GM19025 (cell line): ENCODE data around the gene SIRT3.
A peak's percentile ranks its signal among the peaks of the same experiment; 100 is the strongest.

ENCODE experiments used
- ATAC-seq: cut with Tn5 transposase; IDR thresholded peaks from one replicate; pipeline ENCODE4 v1.9.1; 2021; ENCODE audit warnings: mild to moderate bottlenecking, low read depth, moderate library complexity; ENCODE audit not compliant: unreplicated experiment

SIRT3 gene

GRCh38 chr11:271319-271715 is 35.2 kb upstream of the SIRT3 start:
- ATAC-seq = no peak

- ATAC-seq = no peak
These were observed 34.5 kb upstream of the SIRT3 start for GRCh38 chr11:270451-271318.

GRCh38 chr11:269146-269890 is 33.2 kb upstream of the SIRT3 start:
- ATAC-seq = peak; percentile 57

GRCh38 chr11:268716-269145 is 32.6 kb upstream of the SIRT3 start:
- ATAC-seq = peak; percentile 37

GRCh38 chr11:267491-267994 is 31.4 kb upstream of the SIRT3 start:
- ATAC-seq = no peak

GRCh38 chr11:266676-267439 is 30.7 kb upstream of the SIRT3 start:
- ATAC-seq = no peak

GRCh38 chr11:261624-262023 is 25.5 kb upstream of the SIRT3 start:
- no peak for ATAC-seq

GRCh38 chr11:259413-259812 is 23.3 kb upstream of the SIRT3 start:
- no peak for ATAC-seq

- ATAC-seq = no peak
These were observed 21.8 kb upstream of the SIRT3 start for GRCh38 chr11:257766-258493.

GRCh38 chr11:256952-257737 is 21.0 kb upstream of the SIRT3 start:
- ATAC-seq = no peak

GRCh38 chr11:255816-256215 is 19.7 kb upstream of the SIRT3 start:
- no peak for ATAC-seq

- ATAC-seq = no peak
These were observed 19.0 kb upstream of the SIRT3 start for GRCh38 chr11:255176-255575.

- ATAC-seq = no peak
These were observed 17.7 kb upstream of the SIRT3 start for GRCh38 chr11:253886-254270.

GRCh38 chr11:253160-253885 is 17.2 kb upstream of the SIRT3 start:
- no peak for ATAC-seq

GRCh38 chr11:252666-253065 is 16.5 kb upstream of the SIRT3 start:
- ATAC-seq = no peak

GRCh38 chr11:251550-251949 is 15.4 kb upstream of the SIRT3 start:
- ATAC-seq = no peak

- no peak for ATAC-seq
These were observed 14.7 kb upstream of the SIRT3 start for GRCh38 chr11:250740-251299.

- ATAC-seq = no peak
These were observed 14.1 kb upstream of the SIRT3 start for GRCh38 chr11:250274-250673.
